ENCODE data around the gene PDE4D. TPM values are rescaled to one million over a fixed set of nuclear protein-coding genes. Genes with fewer than 3 reads are reported as not detected.

Gene PDE4D
- total RNA-seq, 1 donor from 2014 or later: 2.3 TPM

DNA sequence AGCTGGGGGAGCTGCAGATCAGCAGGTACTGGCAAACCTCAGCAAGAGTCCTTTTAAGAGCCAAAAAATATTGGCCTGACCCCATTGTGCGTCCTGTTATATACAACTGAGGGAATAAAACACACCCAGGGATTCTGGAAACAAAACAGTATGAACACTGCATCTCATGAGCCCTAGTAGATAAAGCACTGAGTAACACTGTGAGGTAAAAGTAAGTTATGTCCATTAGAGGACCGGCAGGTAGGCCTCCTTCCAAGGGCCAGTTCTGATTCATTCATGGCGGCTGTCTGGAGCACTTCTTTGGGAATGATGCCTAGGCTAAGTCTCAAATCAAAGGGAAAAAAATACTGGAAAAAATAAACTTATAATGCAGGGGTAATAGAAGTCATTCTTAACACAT lies 64.9 kb downstream of the PDE4D start:
- Mint-ChIP-seq H3K27me3 (ENCODE audit: insufficient read depth, low read depth) (no peaks in the 10 kb centered on the region), H3K27ac (no peak overlapping the region), H3K4me1 (no peaks in the 10 kb centered on the region), H3K4me3 (no peak overlapping the region), H3K9me3 (no peaks in the 10 kb centered on the region), H3K36me3 (no peaks in the 10 kb centered on the region)
- Histone ChIP-seq H2AFZ (replicated peaks) (no peak overlapping the region), H3K4me2 (no peak overlapping the region), H4K20me1 (ENCODE audit: low read depth) (no peaks in the 10 kb centered on the region), H3K27me3 (no peaks in the 10 kb centered on the region), H3K36me3 (no peaks in the 10 kb centered on the region), H3F3A (ENCODE audit: low read depth) (no peaks in the 10 kb centered on the region), H3K4me3 (no peak overlapping the region), H3K79me2 (ENCODE audit: low read depth) (no peaks in the 10 kb centered on the region), H3K9ac (no peak overlapping the region), H3K27ac (no peak overlapping the region), H3K9me3 (ENCODE audit: low read depth) (no peaks in the 10 kb centered on the region), H3K4me1 (no peaks in the 10 kb centered on the region)
- TF ChIP-seq, protein P1, sequence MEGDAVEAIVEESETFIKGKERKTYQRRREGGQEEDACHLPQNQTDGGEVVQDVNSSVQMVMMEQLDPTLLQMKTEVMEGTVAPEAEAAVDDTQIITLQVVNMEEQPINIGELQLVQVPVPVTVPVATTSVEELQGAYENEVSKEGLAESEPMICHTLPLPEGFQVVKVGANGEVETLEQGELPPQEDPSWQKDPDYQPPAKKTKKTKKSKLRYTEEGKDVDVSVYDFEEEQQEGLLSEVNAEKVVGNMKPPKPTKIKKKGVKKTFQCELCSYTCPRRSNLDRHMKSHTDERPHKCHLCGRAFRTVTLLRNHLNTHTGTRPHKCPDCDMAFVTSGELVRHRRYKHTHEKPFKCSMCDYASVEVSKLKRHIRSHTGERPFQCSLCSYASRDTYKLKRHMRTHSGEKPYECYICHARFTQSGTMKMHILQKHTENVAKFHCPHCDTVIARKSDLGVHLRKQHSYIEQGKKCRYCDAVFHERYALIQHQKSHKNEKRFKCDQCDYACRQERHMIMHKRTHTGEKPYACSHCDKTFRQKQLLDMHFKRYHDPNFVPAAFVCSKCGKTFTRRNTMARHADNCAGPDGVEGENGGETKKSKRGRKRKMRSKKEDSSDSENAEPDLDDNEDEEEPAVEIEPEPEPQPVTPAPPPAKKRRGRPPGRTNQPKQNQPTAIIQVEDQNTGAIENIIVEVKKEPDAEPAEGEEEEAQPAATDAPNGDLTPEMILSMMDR (IDR thresholded peaks at IDR 0.05): no peak
- DNase-seq (ENCODE audit: low spot score): no peak

DNA sequence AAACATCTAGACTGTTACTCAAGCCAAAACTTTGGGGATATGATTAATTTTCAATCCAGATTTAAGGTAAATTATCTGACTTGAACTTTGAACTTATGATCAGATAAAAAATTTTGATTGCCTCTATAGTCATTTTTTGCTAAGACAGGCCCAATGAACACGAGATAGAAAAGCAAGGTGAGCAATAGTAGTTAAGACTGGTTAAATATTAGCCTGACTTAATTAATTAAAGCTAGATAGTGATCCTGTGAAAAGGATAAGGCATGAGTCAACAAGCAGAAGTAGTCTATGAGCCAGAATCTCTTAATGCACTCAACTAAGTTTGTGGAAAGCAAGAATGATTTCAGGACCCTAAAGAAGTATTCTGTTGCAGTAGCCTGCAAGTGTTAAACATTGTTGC lies 66.5 kb downstream of the PDE4D start:
- Mint-ChIP-seq H3K27me3 (ENCODE audit: insufficient read depth, low read depth) (no peaks in the 10 kb centered on the region), H3K36me3 (no peaks in the 10 kb centered on the region), H3K27ac (no peak overlapping the region), H3K4me3 (no peak overlapping the region), H3K4me1 (no peaks in the 10 kb centered on the region), H3K9me3 (no peaks in the 10 kb centered on the region)
- no peak for DNase-seq (ENCODE audit: low spot score)
- no peak overlapping the region for H2AFZ ChIP-seq (replicated peaks)
- H3F3A ChIP-seq (ENCODE audit: low read depth): no peaks in the 10 kb centered on the region
- H3K79me2 ChIP-seq (ENCODE audit: low read depth): no peaks in the 10 kb centered on the region
- H3K9me3 ChIP-seq (ENCODE audit: low read depth): no peaks in the 10 kb centered on the region
- no peaks in the 10 kb centered on the region for H3K36me3 ChIP-seq
- TF ChIP-seq, protein P1 (IDR thresholded peaks at IDR 0.05): no peak
- no peak for TF ChIP-seq EZH2phosphoT487 (IDR thresholded peaks at IDR 0.05)
- TF ChIP-seq EZH2 (IDR thresholded peaks at IDR 0.05): no peak
- H3K4me2 ChIP-seq: no peak overlapping the region
- no peak overlapping the region for H3K27ac ChIP-seq
- no peak overlapping the region for H3K4me3 ChIP-seq
- H3K4me1 ChIP-seq: no peaks in the 10 kb centered on the region
- H3K9ac ChIP-seq: no peak overlapping the region
- no peaks in the 10 kb centered on the region for H3K27me3 ChIP-seq
- H4K20me1 ChIP-seq (ENCODE audit: low read depth): no peaks in the 10 kb centered on the region

DNA sequence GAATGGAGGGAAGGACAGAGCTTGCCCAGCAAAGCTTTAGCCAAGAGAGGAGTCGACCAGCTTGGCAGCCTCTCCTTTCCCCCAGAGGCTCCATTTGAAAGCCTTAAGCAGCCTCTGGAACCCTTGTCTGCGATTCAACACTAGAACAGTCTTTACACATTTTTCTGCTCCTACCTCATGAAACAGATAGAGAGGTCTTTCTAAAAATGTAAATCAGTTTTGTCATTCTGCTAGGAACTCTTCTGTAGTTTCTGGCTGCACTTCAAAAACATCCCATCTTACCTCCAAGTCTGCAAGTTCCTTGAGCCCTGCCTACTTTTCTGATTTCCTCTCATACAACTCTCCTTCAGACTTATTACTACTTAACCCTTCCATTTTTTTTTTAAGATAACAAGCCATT lies 70.1 kb downstream of the PDE4D start:
- Mint-ChIP-seq H3K27ac (no peak overlapping the region), H3K9me3 (no peaks in the 10 kb centered on the region), H3K4me1 (no peaks in the 10 kb centered on the region), H3K36me3 (no peaks in the 10 kb centered on the region), H3K27me3 (ENCODE audit: insufficient read depth, low read depth) (no peaks in the 10 kb centered on the region), H3K4me3 (no peak overlapping the region)
- no peaks in the 10 kb centered on the region for H4K20me1 ChIP-seq (ENCODE audit: low read depth)
- TF ChIP-seq EZH2phosphoT487 (IDR thresholded peaks at IDR 0.05) (no peak), EZH2 (IDR thresholded peaks at IDR 0.05) (no peak)
- TF ChIP-seq, protein P1 (IDR thresholded peaks at IDR 0.05): no peak
- H3K4me2 ChIP-seq: no peak overlapping the region
- DNase-seq (ENCODE audit: low spot score): no peak
- no peaks in the 10 kb centered on the region for H3K79me2 ChIP-seq (ENCODE audit: low read depth)
- H3K27me3 ChIP-seq: no peaks in the 10 kb centered on the region
- H3K4me1 ChIP-seq: no peaks in the 10 kb centered on the region
- no peak overlapping the region for H3K27ac ChIP-seq
- H3K9ac ChIP-seq: no peak overlapping the region
- H3K36me3 ChIP-seq: no peaks in the 10 kb centered on the region
- H3F3A ChIP-seq (ENCODE audit: low read depth): no peaks in the 10 kb centered on the region
- no peak overlapping the region for H2AFZ ChIP-seq (replicated peaks)
- H3K4me3 ChIP-seq: no peak overlapping the region
- H3K9me3 ChIP-seq (ENCODE audit: low read depth): no peaks in the 10 kb centered on the region

DNA sequence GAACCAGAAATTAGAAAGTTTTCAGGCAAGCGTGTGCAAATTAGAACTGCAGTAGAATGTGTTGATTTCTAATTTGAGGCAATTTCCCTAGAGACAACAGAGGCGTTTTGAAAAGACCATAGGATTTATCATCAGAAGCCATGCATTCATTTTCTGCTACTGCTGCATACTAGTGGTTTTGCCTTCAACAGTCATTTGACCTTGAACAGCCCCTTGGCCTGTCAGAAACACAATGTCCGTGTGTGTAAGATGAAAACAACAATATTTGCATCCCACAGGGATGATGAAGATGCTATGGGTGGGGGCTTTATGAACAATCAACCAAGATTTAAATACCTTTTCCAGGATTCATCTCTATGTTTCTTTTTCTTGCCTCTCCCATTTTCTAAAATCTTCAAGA lies 73.7 kb downstream of the PDE4D start:
- Histone ChIP-seq H3K4me1 (no peaks in the 10 kb centered on the region), H3K79me2 (ENCODE audit: low read depth) (no peaks in the 10 kb centered on the region), H3K27me3 (no peaks in the 10 kb centered on the region), H3K4me2 (no peak overlapping the region), H4K20me1 (ENCODE audit: low read depth) (no peaks in the 10 kb centered on the region), H3K36me3 (no peaks in the 10 kb centered on the region), H3K27ac (no peak overlapping the region), H2AFZ (replicated peaks) (no peak overlapping the region), H3K9me3 (ENCODE audit: low read depth) (no peaks in the 10 kb centered on the region), H3K4me3 (no peak overlapping the region), H3F3A (ENCODE audit: low read depth) (no peaks in the 10 kb centered on the region), H3K9ac (no peak overlapping the region)
- Mint-ChIP-seq H3K27me3 (ENCODE audit: insufficient read depth, low read depth) (no peaks in the 10 kb centered on the region), H3K27ac (no peak overlapping the region), H3K9me3 (no peaks in the 10 kb centered on the region), H3K4me3 (no peak overlapping the region), H3K4me1 (no peaks in the 10 kb centered on the region), H3K36me3 (no peaks in the 10 kb centered on the region)
- TF ChIP-seq EZH2 (IDR thresholded peaks at IDR 0.05): no peak
- no peak for TF ChIP-seq EZH2phosphoT487 (IDR thresholded peaks at IDR 0.05)
- TF ChIP-seq, protein P1 (IDR thresholded peaks at IDR 0.05): no peak
- DNase-seq (ENCODE audit: low spot score): no peak

Data from neural progenitor cell (in vitro differentiated cells).